ENCODE results near the gene BCDIN3D. TPM values are rescaled to one million over a fixed set of nuclear protein-coding genes. Genes with fewer than 3 reads are reported as not detected.

The BCDIN3D gene
- total RNA-seq, 1 experiment from 2014 or later = 4.5 TPM

- Histone ChIP-seq H4K20me1 (ENCODE audit: low read length) (no peaks in the 10 kb centered on the region), H3K4me3 (ENCODE audit: low read length) (no peak overlapping the region), H3K9ac (ENCODE audit: low read length) (no peak overlapping the region), H3K27ac (ENCODE audit: low read length) (no peak overlapping the region), H2AFZ (ENCODE audit: low read length) (peak overlapping the region; percentile 92; the same call in 1 of the 2 replicates), H3K36me3 (ENCODE audit: low read depth, low read length) (no peaks in the 10 kb centered on the region), H3K9me3 (ENCODE audit: low read length) (no peaks in the 10 kb centered on the region), H3K9me2 (replicated peaks; ENCODE audit: low read length) (no peaks in the 10 kb centered on the region), H3K4me1 (ENCODE audit: insufficient read depth, low read length) (peaks cover 8% of the 10 kb centered on the region), H3K79me2 (ENCODE audit: low read length) (no peaks in the 10 kb centered on the region), H3K4me2 (ENCODE audit: low read length) (no peak overlapping the region), H3F3A (ENCODE audit: low read length, unreplicated experiment) (no peaks in the 10 kb centered on the region), H3K27me3 (ENCODE audit: low read length) (no peaks in the 10 kb centered on the region)
- ChIA-PET CTCF (interaction anchor here (0.7 to 2.1 kb wide), 5 partner anchors 60 to 203 kb away, joined by 3 to 9 read pairs (median 5); no protein-coding TSS in a partner anchor), POLR2A (ENCODE audit: unreplicated experiment) (no interaction called here)
- no TSS peak for BruUV-seq (replicated peaks)
- ATAC-seq (peak; percentile 62), DNase-seq (peak; percentile 35)
- intact Hi-C loops (cut with micrococcal nuclease) = loop anchor here (1.0 to 10.0 kb wide), 2 partner anchors 97 to 189 kb away; partner anchors contain the start of gene AQP5
- TF ChIP-seq CTCF (conservative IDR thresholded peaks at IDR 0.05; ENCODE audit: low read depth, low read length) (no peak), EZH2 (IDR thresholded peaks at IDR 0.05; ENCODE audit: low read length, unreplicated experiment) (no peak), EZH2phosphoT487 (IDR thresholded peaks at IDR 0.05; ENCODE audit: borderline replicate concordance, low read length) (no peak)
Measured at GRCh38 chr12:49867570-49868341, 24.9 kb upstream of the BCDIN3D start.

- H3K36me3 ChIP-seq (ENCODE audit: low read depth, low read length) = no peaks in the 10 kb centered on the region
- BruUV-seq (replicated peaks) = no TSS peak
- H3K9me2 ChIP-seq (replicated peaks; ENCODE audit: low read length) = no peaks in the 10 kb centered on the region
- DNase-seq (peak; percentile 87), ATAC-seq (peak; percentile 84)
- no peak overlapping the region for H3K4me2 ChIP-seq (ENCODE audit: low read length)
- no peaks in the 10 kb centered on the region for H3K9me3 ChIP-seq (ENCODE audit: low read length)
- POLR2A ChIA-PET (ENCODE audit: unreplicated experiment) = no interaction called here
- H3K79me2 ChIP-seq (ENCODE audit: low read length) = no peaks in the 10 kb centered on the region
- no peak overlapping the region for H3K4me3 ChIP-seq (ENCODE audit: low read length)
- H4K20me1 ChIP-seq (ENCODE audit: low read length) = no peaks in the 10 kb centered on the region
- H3K9ac ChIP-seq (ENCODE audit: low read length) = no peak overlapping the region
- CTCF ChIA-PET = interaction anchor here (0.6 to 2.1 kb wide), 6 partner anchors 61 to 204 kb away, joined by 3 to 9 read pairs (median 4); no protein-coding TSS in a partner anchor
- H3K27ac ChIP-seq (ENCODE audit: low read length) = no peak overlapping the region
- TF ChIP-seq EZH2phosphoT487 (IDR thresholded peaks at IDR 0.05; ENCODE audit: borderline replicate concordance, low read length) = no peak
- peak; percentile 96 for TF ChIP-seq CTCF (conservative IDR thresholded peaks at IDR 0.05; ENCODE audit: low read depth, low read length)
- peak overlapping the region; percentile 92 for H2AFZ ChIP-seq (ENCODE audit: low read length)
- H3K4me1 ChIP-seq (ENCODE audit: insufficient read depth, low read length) = peaks cover 8% of the 10 kb centered on the region
- intact Hi-C loops (cut with micrococcal nuclease) = loop anchor here (1.0 to 10.0 kb wide), 2 partner anchors 98 to 189 kb away; partner anchors contain the start of gene AQP5
- no peaks in the 10 kb centered on the region for H3F3A ChIP-seq (ENCODE audit: low read length, unreplicated experiment)
- H3K27me3 ChIP-seq (ENCODE audit: low read length) = no peaks in the 10 kb centered on the region
Measured at GRCh38 chr12:49866859-49867569, 24.1 kb upstream of the BCDIN3D start.
